HuH-7.5 (cell line): Measurements from ENCODE around the gene NDUFS2.
"Not testable (repeated sequence)": the region's sequence is repeated elsewhere in the genome, so short reads cannot be mapped to it uniquely, and the experiment has no call there.

Experiments
- DNase-seq: peaks from one replicate; pipeline ENCODE4 v3.0.0; 2011; ENCODE audit warnings: low spot score

The NDUFS2 gene

DNA sequence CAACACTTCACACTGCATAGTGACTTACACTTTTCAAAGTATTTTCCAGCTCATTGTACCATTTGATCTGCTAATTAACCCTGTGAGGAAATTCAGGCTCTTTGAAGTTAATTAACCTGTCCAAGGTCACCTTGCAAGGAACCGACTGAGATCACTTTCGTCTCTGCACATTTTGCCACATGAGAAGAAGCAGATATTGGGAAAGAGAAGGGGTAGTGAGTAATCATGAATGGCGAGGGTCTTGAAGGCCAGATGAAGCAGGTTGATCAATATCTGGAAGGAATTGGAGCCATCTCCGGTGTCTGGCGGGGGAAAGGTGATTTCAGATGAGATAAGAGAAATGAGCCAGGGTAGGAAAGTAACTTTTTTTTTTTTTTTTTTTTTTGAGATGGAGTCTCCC lies 17.8 kb downstream of the NDUFS2 start:
- DNase-seq = no peak

DNA sequence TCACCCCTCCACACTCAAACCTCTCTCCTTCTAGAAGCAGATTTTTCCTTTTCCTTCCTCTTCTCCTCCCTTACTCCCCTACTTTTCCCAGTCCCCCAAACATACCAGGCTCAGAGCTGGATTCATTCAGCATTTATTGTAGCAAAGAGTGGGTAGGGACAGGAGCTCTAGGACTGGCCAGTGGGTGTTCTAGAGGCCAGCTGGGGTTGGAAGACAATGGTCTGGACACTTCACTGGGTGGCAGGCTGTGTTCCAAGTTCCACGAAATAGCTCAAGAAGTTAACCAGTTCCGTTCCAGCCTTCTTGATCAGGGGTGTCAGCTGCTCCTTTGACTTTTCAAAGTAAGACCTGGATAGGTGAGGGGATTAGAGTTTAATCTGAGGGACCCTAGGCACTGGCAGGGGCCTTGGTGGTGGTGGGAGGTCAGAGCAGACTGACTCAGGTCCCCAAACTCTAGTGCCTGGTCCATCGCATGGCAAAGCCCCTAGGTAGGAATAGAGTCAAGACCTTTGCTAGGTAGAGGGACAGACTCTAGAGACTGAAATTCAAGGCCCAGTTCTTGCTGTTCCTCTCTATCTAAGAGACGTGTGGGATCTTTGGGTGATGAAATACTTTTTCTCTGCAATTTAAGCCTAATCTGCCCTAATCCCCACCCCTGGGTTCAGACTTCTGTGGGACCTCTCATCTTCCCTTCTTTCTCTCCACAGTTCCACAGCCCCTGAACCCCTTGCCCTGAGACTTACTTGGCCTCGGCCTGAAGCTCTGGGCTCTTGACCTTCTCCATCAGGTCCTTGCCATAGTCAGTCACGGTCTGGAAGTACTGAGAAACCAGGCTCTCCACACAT lies 20.2 kb downstream of the NDUFS2 start:
- DNase-seq = no peak

DNA sequence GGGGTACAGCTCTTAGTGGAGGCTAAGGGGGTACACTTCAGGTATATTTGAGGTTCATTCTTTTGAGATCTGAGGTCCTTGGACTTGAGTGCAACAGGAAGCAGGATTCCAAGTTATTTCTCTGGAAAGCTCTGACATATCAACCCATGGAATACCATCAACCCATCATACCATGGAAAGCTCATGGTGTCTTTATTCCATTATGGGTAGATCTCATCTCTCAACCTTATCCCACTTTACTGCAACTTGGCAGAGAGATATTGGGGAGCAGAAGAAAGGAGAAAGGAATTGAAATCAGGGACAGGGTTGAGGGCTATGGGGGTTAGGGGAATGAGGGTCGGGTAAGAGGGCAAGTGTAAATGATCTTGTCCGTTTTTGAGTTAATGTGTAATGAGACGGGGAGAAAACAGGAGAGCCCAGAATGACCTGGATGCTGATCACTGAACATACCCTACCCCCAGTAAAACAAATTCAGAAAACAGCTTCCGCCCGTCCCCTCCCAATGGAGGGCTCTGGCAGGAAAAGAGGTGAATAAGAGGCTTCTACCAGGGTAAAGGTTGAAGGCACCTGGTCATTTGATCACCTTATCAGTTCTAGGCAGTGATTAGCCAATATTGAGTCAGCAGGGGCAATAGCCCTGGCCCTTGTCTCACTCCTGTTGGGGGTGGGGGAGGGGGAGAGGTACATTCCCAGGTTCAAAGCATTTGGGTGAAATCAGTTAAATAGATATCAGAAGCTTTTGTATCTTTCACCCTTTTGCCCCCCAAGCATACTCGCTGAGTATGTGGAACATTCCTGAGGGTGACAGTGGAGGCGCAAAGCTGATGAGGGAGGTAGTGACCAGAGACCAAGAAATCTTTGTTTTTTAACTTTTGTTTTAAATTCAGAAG lies 21.9 kb downstream of the NDUFS2 start:
- DNase-seq = peak; percentile 58

- not testable (repeated sequence) for DNase-seq
These were observed 22.5 kb downstream of the NDUFS2 start for GRCh38 chr1:161224695-161225087.

DNA sequence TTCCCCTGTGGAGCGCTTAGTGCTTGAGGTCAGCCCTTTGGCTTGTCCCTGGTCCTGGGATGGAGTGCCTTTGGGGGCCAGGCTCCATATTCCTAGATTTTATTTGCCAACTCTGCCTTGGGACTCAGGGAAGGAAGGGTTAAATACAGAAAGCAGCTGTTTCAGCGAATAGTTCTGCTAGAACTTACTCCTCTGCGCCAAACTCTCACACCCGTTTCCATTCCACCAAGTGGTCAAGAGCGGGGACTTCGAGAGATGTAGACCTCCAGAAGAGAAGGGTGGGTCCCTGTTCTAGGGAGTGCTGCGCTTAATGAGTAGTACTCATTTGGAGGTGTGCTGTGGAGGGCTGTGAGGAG lies 23.0 kb downstream of the NDUFS2 start:
- no peak for DNase-seq

GRCh38 chr1:161225534-161226319 lies 23.6 kb downstream of the NDUFS2 start, which contains the start of gene TOMM40L:
Gene TOMM40L (plus strand): TSS chr1:161226060. CDS start chr1:161226490, 430 bp downstream.
- peak; percentile 73 for DNase-seq

- DNase-seq = no peak
These were observed 24.1 kb downstream of the NDUFS2 start for GRCh38 chr1:161226320-161226711.

- no peak for DNase-seq
These were observed 24.6 kb downstream of the NDUFS2 start for GRCh38 chr1:161226759-161227158.

DNA sequence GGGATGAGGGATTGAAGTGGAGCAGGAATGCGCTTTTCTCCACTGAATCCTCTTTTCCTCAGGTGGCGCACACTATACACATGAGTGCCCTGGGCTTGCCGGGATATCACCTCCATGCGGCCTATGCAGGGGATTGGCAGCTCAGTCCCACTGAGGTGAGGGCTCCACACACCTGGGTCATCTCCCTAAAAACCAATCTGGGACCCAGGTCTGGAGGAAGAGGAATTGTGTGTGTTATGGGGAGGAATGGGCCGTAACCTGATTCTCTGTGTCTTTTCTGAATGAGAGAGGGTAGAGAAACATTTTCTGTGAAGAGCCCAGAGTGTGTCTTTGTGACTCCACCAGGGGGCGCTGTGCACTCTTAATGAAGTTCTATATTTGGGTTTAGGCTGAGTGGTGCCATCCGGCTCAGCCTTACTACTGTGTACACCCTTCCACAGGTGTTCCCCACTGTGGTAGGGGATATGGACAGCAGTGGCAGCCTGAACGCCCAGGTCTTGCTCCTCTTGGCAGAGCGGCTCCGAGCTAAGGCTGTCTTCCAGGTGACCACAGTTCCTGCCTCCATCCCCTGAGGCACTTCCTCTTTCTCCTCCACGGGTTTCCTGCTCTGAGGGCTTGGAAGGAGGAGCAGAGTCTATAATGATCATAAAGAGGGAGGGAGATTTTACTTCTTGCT lies 25.2 kb downstream of the NDUFS2 start:
- DNase-seq = peak; percentile 49

- DNase-seq = no peak
These were observed 25.9 kb downstream of the NDUFS2 start for GRCh38 chr1:161228032-161228431.

- no peak for DNase-seq
These were observed 27.7 kb downstream of the NDUFS2 start for GRCh38 chr1:161229896-161230295.

DNA sequence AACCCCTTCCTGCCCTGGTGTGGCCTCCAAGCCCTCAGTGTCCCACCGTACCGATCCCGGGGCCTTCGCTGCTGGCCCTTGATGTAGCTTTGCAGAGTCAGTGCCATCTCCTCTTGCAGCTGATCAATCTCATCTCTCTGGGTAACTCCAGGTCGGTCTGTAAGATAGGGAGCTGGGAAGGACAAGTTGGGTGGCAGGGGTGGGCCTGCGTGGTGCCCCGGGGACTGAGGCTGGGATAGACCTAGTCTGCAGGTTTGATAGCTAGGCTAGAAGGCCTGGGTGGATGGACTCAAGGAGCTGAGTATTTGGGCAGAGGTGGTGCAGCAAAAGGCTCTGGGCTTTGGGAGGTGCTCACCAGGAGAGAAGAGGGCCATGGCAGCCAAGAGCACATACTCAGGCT lies 28.6 kb downstream of the NDUFS2 start:
- no peak for DNase-seq

DNA sequence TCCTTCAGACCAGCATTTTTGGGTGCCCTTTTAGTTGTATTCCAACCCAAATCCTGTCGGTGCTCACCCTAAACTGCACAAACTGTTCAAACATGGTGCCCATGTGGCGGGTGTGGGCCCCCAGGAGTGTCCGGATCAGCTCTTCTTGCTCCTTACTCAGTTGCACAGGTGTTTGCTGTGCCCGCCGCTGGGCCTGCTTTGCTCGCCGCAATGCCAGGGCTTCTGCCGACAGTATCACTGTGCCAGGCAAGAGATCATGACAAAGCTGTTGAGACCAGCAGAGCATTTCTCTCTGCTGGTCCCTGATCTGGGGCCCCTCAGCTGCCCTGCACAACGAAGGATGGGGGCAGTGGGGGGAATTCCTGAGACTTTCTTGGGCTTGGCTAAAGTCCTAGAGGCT lies 30.9 kb downstream of the NDUFS2 start:
- no peak for DNase-seq

DNA sequence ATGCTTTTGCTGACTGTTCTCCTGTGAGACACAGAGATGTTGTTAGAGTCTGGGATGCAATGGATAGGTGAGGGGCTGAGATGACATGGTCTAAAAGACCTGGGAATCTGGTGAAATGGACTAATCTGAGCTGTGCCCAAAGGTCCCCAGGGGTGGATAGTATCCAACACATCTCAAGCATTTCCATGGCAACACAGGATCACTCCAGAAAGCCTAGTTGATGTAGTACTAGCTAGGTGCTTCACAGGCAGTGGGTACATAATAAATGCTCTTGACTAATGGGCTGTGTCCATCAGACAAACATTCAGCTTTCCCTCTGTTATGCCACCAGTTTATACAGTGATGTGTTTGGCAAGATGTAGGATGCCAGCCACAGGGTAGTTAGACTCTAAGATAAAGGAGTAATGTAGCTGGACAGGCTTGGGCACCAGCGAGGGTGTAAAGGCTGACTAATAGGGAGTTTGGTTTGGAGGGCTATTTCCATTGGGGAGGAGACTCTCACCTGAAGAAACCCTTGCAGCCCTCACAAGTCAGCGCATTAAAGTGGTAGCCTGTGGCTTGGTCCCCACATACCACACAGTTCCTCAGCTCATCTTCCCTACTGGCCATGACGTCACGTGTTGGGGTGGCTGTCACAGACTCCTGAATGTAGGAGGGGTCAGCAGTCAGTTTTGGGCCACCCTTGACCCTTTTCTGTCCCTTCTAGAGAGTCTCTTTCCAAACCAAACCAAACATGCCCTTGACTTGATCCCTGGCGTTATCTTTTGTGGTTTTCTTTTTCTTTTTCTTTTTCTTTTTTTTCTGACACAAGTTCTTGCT lies 34.0 kb downstream of the NDUFS2 start:
- no peak for DNase-seq

- DNase-seq = no peak
These were observed 35.9 kb downstream of the NDUFS2 start, which contains the start of gene NR1I3 for GRCh38 chr1:161238039-161238473. Gene NR1I3 (minus strand): TSS chr1:161238203. CDS start chr1:161236565, 1,638 bp downstream.

GRCh38 chr1:161241682-161242081 lies 39.5 kb downstream of the NDUFS2 start:
- no peak for DNase-seq

DNA sequence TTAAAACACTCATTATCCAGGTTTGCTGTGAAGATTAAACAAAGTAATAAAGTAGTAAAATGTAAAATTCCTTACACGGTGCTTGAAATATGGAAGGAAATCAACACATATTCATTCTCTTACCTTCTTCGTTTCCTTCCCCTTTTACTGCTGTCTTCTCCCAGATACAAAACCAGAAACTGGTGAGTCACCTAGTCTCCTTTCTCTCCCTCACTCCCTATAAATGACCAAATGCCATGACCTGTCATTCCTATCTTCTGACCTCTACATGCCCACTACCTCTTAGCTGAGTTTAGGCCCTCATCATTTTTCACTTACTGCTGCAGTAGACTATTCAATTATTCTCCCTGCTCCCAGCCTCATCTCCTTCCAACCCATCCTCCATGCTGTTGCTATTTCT lies 40.1 kb downstream of the NDUFS2 start:
- no peak for DNase-seq

DNA sequence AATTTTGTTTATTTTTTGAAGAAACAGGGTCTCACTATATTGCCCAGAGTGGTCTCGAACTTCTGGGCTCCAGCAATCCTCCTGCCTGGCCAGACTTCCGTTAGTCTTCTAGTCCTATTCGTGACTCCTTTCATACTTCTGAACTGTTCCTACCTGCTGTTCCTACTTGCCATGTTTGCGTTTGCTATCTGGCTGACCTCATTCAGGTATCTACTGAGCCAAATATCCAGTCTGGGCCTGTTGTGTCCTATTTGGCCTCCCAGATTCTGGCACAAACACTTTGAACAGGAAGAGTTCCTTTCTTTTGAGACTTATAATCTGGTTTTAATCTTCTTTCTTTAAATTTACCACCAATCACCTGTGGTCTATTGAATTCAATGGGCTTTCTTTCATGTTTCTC lies 42.7 kb downstream of the NDUFS2 start:
- no peak for DNase-seq

DNA sequence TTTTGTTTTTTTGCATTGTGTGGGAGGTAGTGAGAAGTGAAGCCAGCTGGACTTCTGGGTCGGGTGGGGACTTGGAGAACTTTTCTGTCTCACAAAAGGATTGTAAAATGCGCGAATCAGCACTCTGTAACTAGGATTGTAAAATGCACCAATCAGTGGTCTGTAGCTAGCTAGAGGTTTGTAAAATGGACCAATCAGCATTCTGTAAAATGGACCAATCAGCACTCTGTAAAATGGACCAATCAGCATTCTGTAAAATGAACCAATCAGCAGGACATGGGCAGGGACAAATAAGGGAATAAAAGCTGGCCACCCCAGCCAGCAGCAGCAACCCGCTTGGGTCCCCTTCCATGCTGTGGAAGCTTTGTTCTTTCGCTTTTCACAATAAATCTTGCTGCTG lies 47.9 kb downstream of the NDUFS2 start:
- DNase-seq = not testable (repeated sequence)

DNA sequence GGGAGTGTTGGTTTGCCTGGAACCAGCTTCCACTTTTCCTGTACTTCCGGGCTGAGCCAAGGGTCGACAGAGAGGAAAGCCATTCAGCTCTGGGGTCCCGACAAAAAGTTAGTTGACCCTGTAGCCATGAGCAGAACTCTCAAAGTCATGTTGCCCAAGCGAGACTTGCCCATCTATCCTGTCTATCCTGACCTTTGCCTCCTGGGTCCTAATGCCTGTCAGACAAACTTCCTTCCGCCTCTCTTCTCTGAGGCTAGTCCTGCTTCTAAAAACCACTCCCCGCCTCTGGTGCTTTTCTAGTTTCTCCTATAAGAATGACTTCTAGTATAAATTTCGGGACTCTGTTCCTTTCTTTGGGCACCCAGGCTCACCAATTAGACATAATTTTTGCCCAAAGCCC lies 48.7 kb downstream of the NDUFS2 start:
- DNase-seq = no peak

DNA sequence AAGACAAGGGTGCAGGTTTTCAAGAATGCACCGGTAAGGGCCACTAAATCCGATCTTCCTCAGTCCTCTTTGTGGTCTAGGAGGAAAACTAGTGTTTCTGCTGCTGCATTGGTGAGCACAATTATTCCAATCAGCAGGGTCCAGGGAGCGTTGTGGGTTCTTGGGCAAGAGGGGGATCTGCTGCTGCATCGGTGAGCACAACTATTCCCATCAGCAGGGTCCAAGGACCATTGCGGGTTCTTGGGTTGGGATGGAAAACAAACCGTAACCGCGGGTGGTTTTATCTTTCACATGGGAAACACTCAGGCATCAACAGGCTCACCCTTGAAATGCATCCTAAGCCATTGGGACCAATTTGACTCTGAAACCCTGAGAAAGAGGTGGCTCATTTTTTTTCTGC lies 49.4 kb downstream of the NDUFS2 start:
- no peak for DNase-seq
